Mesenchymal stem cell (in vitro differentiated cells and primary cell): ENCODE data around the gene CAPZA2. TPM values are rescaled to one million over a fixed set of nuclear protein-coding genes. Genes with fewer than 3 reads are reported as not detected.
A peak's percentile ranks its signal among the peaks of the same experiment; 100 is the strongest.
"Not testable (repeated sequence)": the region's sequence is repeated elsewhere in the genome, so short reads cannot be mapped to it uniquely, and the experiment has no call there.

Experiments
- DNase-seq: peaks from one replicate; pipeline ENCODE4 v3.0.0-alpha.2; 2013
- H2AFZ ChIP-seq: one replicate; pipeline ENCODE4 v1.6.1; 2013; ENCODE audit warnings: low read depth, mild to moderate bottlenecking, control low read depth, inconsistent platforms, low read length, moderate library complexity
- H2AK5ac ChIP-seq: 2 replicates; pipeline ENCODE4 v1.6.1; 2013; ENCODE audit warnings: low read length, moderate library complexity, mild to moderate bottlenecking, inconsistent platforms; ENCODE audit not compliant: severe bottlenecking
- H2BK120ac ChIP-seq: one replicate; pipeline ENCODE4 v1.6.1; 2013; ENCODE audit warnings: low read depth, mild to moderate bottlenecking, inconsistent platforms, low read length, moderate library complexity
- H2BK12ac ChIP-seq, 2 experiments: one replicate each; pipeline ENCODE4 v1.6.1; 2013; ENCODE audit warnings: inconsistent platforms in 2 of 2, low read length in 2 of 2, mild to moderate bottlenecking in 2 of 2, moderate library complexity in 2 of 2, control low read depth in 1 of 2
- H2BK15ac ChIP-seq: one replicate; pipeline ENCODE4 v1.6.1; 2013; ENCODE audit warnings: mild to moderate bottlenecking, low read depth, inconsistent platforms; ENCODE audit not compliant: poor library complexity, severe bottlenecking
- H2BK5ac ChIP-seq: 2 replicates; pipeline ENCODE4 v1.6.1; 2013; ENCODE audit warnings: low read depth, mild to moderate bottlenecking, low read length, control low read depth, inconsistent platforms; ENCODE audit not compliant: poor library complexity, severe bottlenecking
- H3K14ac ChIP-seq, 2 experiments: one replicate each; pipeline ENCODE4 v1.6.1; 2013; ENCODE audit warnings: inconsistent platforms in 2 of 2, low read length in 2 of 2, control low read depth in 1 of 2, mild to moderate bottlenecking in 1 of 2, moderate library complexity in 1 of 2
- H3K18ac ChIP-seq, 2 experiments: one replicate each; pipeline ENCODE4 v1.6.1; 2013; ENCODE audit warnings: inconsistent platforms in 2 of 2, low read length in 2 of 2, control low read depth in 1 of 2, low read depth in 1 of 2, mild to moderate bottlenecking in 1 of 2
- H3K23ac ChIP-seq, 2 experiments: one replicate each; pipeline ENCODE4 v1.6.1; 2013; ENCODE audit warnings: inconsistent platforms in 2 of 2, low read length in 2 of 2, mild to moderate bottlenecking in 2 of 2, moderate library complexity in 2 of 2, control low read depth in 1 of 2
- H3K27ac ChIP-seq: 2 replicates; pipeline ENCODE4 v1.5.1; 2013; ENCODE audit warnings: mild to moderate bottlenecking, moderate library complexity, low read length, control low read depth, inconsistent platforms; ENCODE audit not compliant: poor library complexity, severe bottlenecking
- H3K27me3 ChIP-seq, 2 experiments: 2 replicates each; pipeline versions ENCODE4 v1.6.1 to v1.7.0; 2013; ENCODE audit warnings: low read length in 2 of 2, mild to moderate bottlenecking in 2 of 2, moderate library complexity in 2 of 2, control low read depth in 1 of 2, inconsistent platforms in 1 of 2; ENCODE audit not compliant: control insufficient read depth in 1 of 2, insufficient read depth in 1 of 2
- H3K36me3 ChIP-seq, 2 experiments: 2 replicates each; pipeline versions ENCODE4 v1.6.1 to v1.7.0; 2013; ENCODE audit warnings: low read length in 2 of 2, control low read depth in 1 of 2, inconsistent platforms in 1 of 2, low read depth in 1 of 2, mild to moderate bottlenecking in 1 of 2; ENCODE audit not compliant: insufficient read depth in 2 of 2, control insufficient read depth in 1 of 2
- H3K4ac ChIP-seq, 2 experiments: one replicate each; pipeline ENCODE4 v1.6.1; 2013; ENCODE audit warnings: inconsistent platforms in 2 of 2, low read length in 2 of 2, mild to moderate bottlenecking in 2 of 2, moderate library complexity in 2 of 2, control low read depth in 1 of 2, low read depth in 1 of 2
- H3K4me1 ChIP-seq: 2 replicates; pipeline ENCODE4 v1.6.1; 2013; ENCODE audit warnings: low read depth, low read length, control low read depth; ENCODE audit not compliant: control insufficient read depth, insufficient read depth
- H3K4me2 ChIP-seq: 2 replicates; pipeline ENCODE4 v1.6.1; 2013; ENCODE audit warnings: low read length, mild to moderate bottlenecking, inconsistent platforms; ENCODE audit not compliant: poor library complexity, severe bottlenecking
- H3K4me3 ChIP-seq, 2 experiments: 2 replicates each; pipeline versions ENCODE4 v1.5.1 to v1.7.0; 2013; ENCODE audit warnings: low read length in 2 of 2, mild to moderate bottlenecking in 2 of 2, control low read depth in 1 of 2, low read depth in 1 of 2; ENCODE audit not compliant: insufficient read depth in 1 of 2
- H3K79me1 ChIP-seq: replicated peaks from 2 replicates; pipeline ENCODE4 v1.6.1; 2013; ENCODE audit warnings: mild to moderate bottlenecking, control low read depth, low read length, inconsistent platforms; ENCODE audit not compliant: poor library complexity, severe bottlenecking
- H3K9ac ChIP-seq: 2 replicates; pipeline ENCODE4 v1.7.0; 2013; ENCODE audit warnings: mild to moderate bottlenecking, low read length, moderate library complexity
- H3K9me3 ChIP-seq: 2 replicates; pipeline ENCODE4 v1.7.0; 2013; ENCODE audit warnings: mild to moderate bottlenecking, low read length; ENCODE audit not compliant: control insufficient read depth
- H4K8ac ChIP-seq: one replicate; pipeline ENCODE4 v1.6.1; 2013; ENCODE audit warnings: inconsistent platforms, mild to moderate bottlenecking, low read length, moderate library complexity
- H4K91ac ChIP-seq: one replicate; pipeline ENCODE4 v1.6.1; 2013; ENCODE audit warnings: mild to moderate bottlenecking, low read length, inconsistent platforms
- WGBS: methylation state at CpG from one replicate; pipeline ENCODE4 v1.1.7; 2013; ENCODE audit warnings: mixed read lengths; 5-methylcytosine and 5-hydroxymethylcytosine counted together
- polyA plus RNA-seq, 2 experiments: library from polyadenylated mRNA; stranded (reverse); fragments of 200-250 nt; gene quantifications; one replicate each; pipeline ENCODE4 v1.2.3, GENCODE V29; 2013

Gene CAPZA2
- 81.3 TPM for polyA plus RNA-seq (2013, experiment 1 of 2)
- polyA plus RNA-seq (2013, experiment 2 of 2) = 77.0 TPM

DNA sequence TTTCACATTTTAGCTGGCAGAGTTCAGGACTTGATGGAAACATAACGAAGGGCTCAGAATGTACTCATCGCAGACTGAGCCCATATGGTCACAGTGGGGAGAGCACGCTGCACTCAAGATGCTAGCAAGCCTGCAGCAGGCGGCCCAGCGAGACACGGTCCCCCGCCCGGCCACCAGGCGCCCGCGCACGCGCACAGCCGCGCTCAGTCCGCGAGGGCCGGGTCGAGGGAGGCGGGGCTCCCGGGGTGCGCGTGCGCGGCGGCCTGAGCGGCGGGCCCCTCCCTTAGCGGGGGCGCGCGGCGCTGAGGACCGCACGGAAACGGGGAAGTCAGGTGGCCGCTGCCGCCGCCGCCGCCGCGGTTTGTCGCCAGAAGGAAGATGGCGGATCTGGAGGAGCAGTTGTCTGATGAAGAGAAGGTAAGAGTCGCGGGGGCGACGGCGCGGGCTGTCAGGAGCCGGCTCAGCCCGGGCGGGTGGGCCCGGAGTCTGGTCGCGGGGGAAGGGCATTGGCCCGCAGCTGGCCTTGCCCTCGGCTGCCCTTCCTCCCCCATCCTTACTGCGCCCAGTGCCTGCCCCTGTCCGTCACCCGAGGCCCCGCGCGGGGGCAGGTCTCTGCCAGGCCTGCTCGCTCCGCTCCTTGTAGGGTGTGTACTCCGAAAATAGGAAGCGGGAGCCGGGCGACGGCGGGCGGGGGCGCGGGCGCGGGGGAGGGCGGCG, at the start of gene CAPZA2:
TSS of gene CAPZA2 (plus strand) at position 354 of the 717 bp plus-strand sequence. CDS start at position 379, 25 bp downstream.
- H3K9ac ChIP-seq = peak within 1 kb of the TSS; percentile 100
- no peaks in the 10 kb centered on the region for H3K9me3 ChIP-seq
- H3K27ac ChIP-seq = peak within 1 kb of the TSS; percentile 54
- peak within 1 kb of the TSS; percentile 81 to 95 for H3K4me3 ChIP-seq
- H2BK12ac ChIP-seq = peak within 1 kb of the TSS in 1 of 2 experiments; percentile 77
- no peaks in the 10 kb centered on the region for H3K79me1 ChIP-seq
- H4K91ac ChIP-seq = peak within 1 kb of the TSS; percentile 77
- peak within 1 kb of the TSS; percentile 58 for H2BK5ac ChIP-seq
- H3K23ac ChIP-seq = peak within 1 kb of the TSS in 1 of 2 experiments; percentile 93
- no peaks in the 10 kb centered on the region for H3K27me3 ChIP-seq
- DNase-seq = peak; percentile 89
- H3K4me2 ChIP-seq = peak within 1 kb of the TSS; percentile 89
- peak within 1 kb of the TSS in 1 of 2 experiments; percentile 91 for H3K14ac ChIP-seq
- no peaks in the 10 kb centered on the region for H3K36me3 ChIP-seq
- H2BK15ac ChIP-seq = peak within 1 kb of the TSS; percentile 83
- H3K4ac ChIP-seq = peak within 1 kb of the TSS; percentile 57 to 97
- H2AK5ac ChIP-seq = no peak within 1 kb of the TSS
- H3K18ac ChIP-seq = peak within 1 kb of the TSS; percentile 81 to 99
- peaks cover 5% of the 10 kb centered on the region for H3K4me1 ChIP-seq
- peak within 1 kb of the TSS; percentile 99 for H4K8ac ChIP-seq
- peak within 1 kb of the TSS; percentile 91 for H2AFZ ChIP-seq
- under 1% methylated on average over 30 of the region's 80 CpGs for WGBS
- H2BK120ac ChIP-seq = peak within 1 kb of the TSS; percentile 29

DNA sequence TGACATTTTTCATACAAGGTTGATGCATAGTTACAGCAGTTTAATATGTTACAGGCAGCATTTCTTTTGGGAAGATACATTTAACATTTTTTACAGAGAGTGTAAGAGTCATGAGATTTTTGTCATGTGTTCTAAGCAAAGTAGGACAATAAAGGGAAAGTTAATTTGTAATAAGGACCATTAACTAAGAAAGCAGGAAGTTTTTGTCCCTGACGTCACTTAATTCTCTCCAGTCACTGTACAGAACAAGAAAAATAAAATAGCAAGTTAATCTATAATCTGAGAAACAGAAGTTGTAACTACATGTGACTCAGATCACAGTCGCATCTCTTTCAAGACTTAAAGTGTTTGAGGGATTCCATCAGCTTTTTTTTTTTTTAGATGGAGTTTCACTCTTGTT, 49.5 kb upstream of the CAPZA2 start:
- 86% methylated on average over 1 of the region's 2 CpGs for WGBS
- no peak overlapping the region for H4K8ac ChIP-seq
- H2BK15ac ChIP-seq = no peak overlapping the region
- H3K9me3 ChIP-seq = no peaks in the 10 kb centered on the region
- H3K9ac ChIP-seq = no peak overlapping the region
- no peak overlapping the region for H3K14ac ChIP-seq
- no peak overlapping the region for H3K4me2 ChIP-seq
- H3K4ac ChIP-seq = no peak overlapping the region
- peak overlapping the region; percentile 86 for H3K27ac ChIP-seq
- peaks cover 7% of the 10 kb centered on the region for H3K4me1 ChIP-seq
- H2BK120ac ChIP-seq = no peak overlapping the region
- H2AFZ ChIP-seq = no peak overlapping the region
- no peak overlapping the region for H3K4me3 ChIP-seq
- no peaks in the 10 kb centered on the region for H3K27me3 ChIP-seq
- H2BK5ac ChIP-seq = no peak overlapping the region
- H2AK5ac ChIP-seq = no peak overlapping the region
- no peaks in the 10 kb centered on the region for H3K79me1 ChIP-seq
- H3K18ac ChIP-seq = no peak overlapping the region
- no peak for DNase-seq
- no peaks in the 10 kb centered on the region for H3K36me3 ChIP-seq
- no peak overlapping the region for H2BK12ac ChIP-seq
- no peak overlapping the region for H3K23ac ChIP-seq
- H4K91ac ChIP-seq = no peak overlapping the region

DNA sequence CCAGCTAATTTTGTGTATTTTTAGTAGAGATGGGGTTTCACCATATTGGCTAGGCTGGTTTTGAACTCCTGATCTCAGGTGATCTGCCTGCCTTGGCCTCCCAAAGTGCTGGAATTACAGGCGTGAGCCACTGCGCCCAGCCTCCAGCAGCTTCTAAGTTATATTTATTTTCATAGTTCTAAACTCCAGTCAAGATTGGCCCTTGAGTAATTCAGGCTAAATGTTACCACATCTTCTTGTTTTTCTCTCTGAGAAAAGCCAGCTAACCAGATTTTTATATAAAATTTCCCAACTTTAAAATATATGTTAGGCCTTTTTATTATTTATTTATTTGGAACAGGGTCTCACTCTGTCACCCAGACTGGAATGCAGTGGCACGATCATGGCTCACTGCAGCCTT, 49.0 kb upstream of the CAPZA2 start:
- H2AFZ ChIP-seq = not testable (repeated sequence)

DNA sequence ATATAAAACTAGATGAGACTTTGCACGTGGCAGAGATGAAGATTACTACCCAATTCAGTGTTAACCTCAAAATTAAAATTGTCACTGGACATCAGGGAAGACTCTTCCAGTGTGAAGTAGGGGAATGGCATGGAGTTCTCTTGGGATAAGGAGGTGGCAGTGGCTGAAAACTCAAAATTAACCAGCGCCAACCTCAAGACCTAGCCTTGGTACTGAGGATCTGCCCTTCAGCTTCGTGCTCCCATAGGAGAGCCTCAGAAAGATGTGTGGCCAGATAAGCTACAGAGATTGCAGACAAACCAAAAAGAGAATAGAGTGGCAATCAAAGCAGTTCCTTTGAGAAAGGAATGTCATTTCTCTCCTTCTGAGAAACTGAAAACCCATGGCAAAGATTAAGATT, 47.3 kb upstream of the CAPZA2 start:
- H2AK5ac ChIP-seq = no peak overlapping the region
- H2BK12ac ChIP-seq = no peak overlapping the region
- no peak overlapping the region for H3K18ac ChIP-seq
- H4K8ac ChIP-seq = no peak overlapping the region
- H2BK120ac ChIP-seq = no peak overlapping the region
- H3K36me3 ChIP-seq = no peaks in the 10 kb centered on the region
- H3K9ac ChIP-seq = no peak overlapping the region
- H3K27ac ChIP-seq = no peak overlapping the region
- H2AFZ ChIP-seq = no peak overlapping the region
- 72% methylated on average over 3 of the region's 3 CpGs for WGBS
- H3K79me1 ChIP-seq = no peaks in the 10 kb centered on the region
- H3K9me3 ChIP-seq = no peaks in the 10 kb centered on the region
- H3K23ac ChIP-seq = no peak overlapping the region
- no peak overlapping the region for H2BK15ac ChIP-seq
- no peak overlapping the region for H3K4me2 ChIP-seq
- peaks cover 4% of the 10 kb centered on the region for H3K4me1 ChIP-seq
- no peak overlapping the region for H4K91ac ChIP-seq
- H3K14ac ChIP-seq = no peak overlapping the region
- H3K27me3 ChIP-seq = no peaks in the 10 kb centered on the region
- H3K4ac ChIP-seq = no peak overlapping the region
- H2BK5ac ChIP-seq = no peak overlapping the region
- no peak overlapping the region for H3K4me3 ChIP-seq
- no peak for DNase-seq

More for the DNA sequence above, 49.0 kb upstream of the CAPZA2 start:
- Histone ChIP-seq H3K27ac (peak overlapping the region; percentile 74), H2BK5ac (peak overlapping the region; percentile 47), H2AK5ac (peak overlapping the region; percentile 51)
- not testable (repeated sequence) for H2BK12ac ChIP-seq, H3K27me3 ChIP-seq, H3K4me1 ChIP-seq, H2BK120ac ChIP-seq, H3K4ac ChIP-seq, H4K8ac ChIP-seq, H3K23ac ChIP-seq, H3K9me3 ChIP-seq, H3K79me1 ChIP-seq, H3K9ac ChIP-seq, H3K14ac ChIP-seq, H2BK15ac ChIP-seq, H3K4me3 ChIP-seq, H3K36me3 ChIP-seq, H3K4me2 ChIP-seq, H3K18ac ChIP-seq, DNase-seq, H4K91ac ChIP-seq
- WGBS = 96% methylated on average over 3 of the region's 3 CpGs
